HepG2 (cell line): ENCODE results near the gene FXYD5. TPM values are rescaled to one million over a fixed set of nuclear protein-coding genes. Genes with fewer than 3 reads are reported as not detected.

Experiments
- ARNT ChIP-seq: fragments of 450-650 bp; IDR thresholded peaks from 2 replicates; pipeline ENCODE4 v1.6.1; 2017
- ATRX ChIP-seq: sonication (generic); formaldehyde crosslinking; IDR thresholded peaks from 2 replicates; pipeline ENCODE4 v1.4.0; 2020; ENCODE audit warnings: missing genetic modification reagents, borderline replicate concordance
- CBX1 ChIP-seq: IDR thresholded peaks from one replicate; pipeline ENCODE4 v1.6.1; 2016; ENCODE audit warnings: antibody characterized with exemption, low read depth
- FLYWCH1 ChIP-seq: sonication (generic); formaldehyde crosslinking; IDR thresholded peaks from 2 replicates; pipeline ENCODE4 v1.8.1; 2023; ENCODE audit warnings: mild to moderate bottlenecking, missing genetic modification reagents
- FOXO1 ChIP-seq: sonication (generic); formaldehyde crosslinking; IDR thresholded peaks from 2 replicates; pipeline ENCODE4 v1.4.0; 2020; ENCODE audit warnings: missing genetic modification reagents
- JUN ChIP-seq: sonication (generic); formaldehyde crosslinking; IDR thresholded peaks from 2 replicates; pipeline ENCODE4 v1.4.0; 2020; ENCODE audit warnings: mild to moderate bottlenecking, missing genetic modification reagents
- MIXL1 ChIP-seq: IDR thresholded peaks from 2 replicates; pipeline ENCODE4 v1.6.1; 2016
- NFE2 ChIP-seq: sonication (generic); formaldehyde crosslinking; IDR thresholded peaks from 2 replicates; pipeline ENCODE4 v1.4.0; 2020; ENCODE audit warnings: missing genetic modification reagents
- RARA ChIP-seq: IDR thresholded peaks from 2 replicates; pipeline ENCODE4 v1.6.1; 2016; ENCODE audit warnings: missing genetic modification reagents, missing compliant biosample characterization
- RXRB ChIP-seq: IDR thresholded peaks from 2 replicates; pipeline ENCODE4 v1.6.1; 2016; ENCODE audit warnings: borderline replicate concordance, missing genetic modification reagents, missing compliant biosample characterization
- ZFP82 ChIP-seq: sonication (generic); formaldehyde crosslinking; IDR thresholded peaks from 2 replicates; pipeline ENCODE4 v1.5.1; 2020; ENCODE audit warnings: mild to moderate bottlenecking, missing genetic modification reagents, borderline replicate concordance
- ZFX ChIP-seq: sonication (generic); formaldehyde crosslinking; IDR thresholded peaks from 2 replicates; pipeline ENCODE4 v1.4.0; 2020; ENCODE audit warnings: mild to moderate bottlenecking, low read depth, missing genetic modification reagents, moderate library complexity
- ZNF224 ChIP-seq: sonication (generic); formaldehyde crosslinking; IDR thresholded peaks from 2 replicates; pipeline ENCODE4 v1.5.0; 2020; ENCODE audit warnings: mild to moderate bottlenecking, missing genetic modification reagents
- ZNF282 ChIP-seq: fragments of 450-650 bp; IDR thresholded peaks from 2 replicates; pipeline ENCODE4 v1.6.1; 2018; ENCODE audit not compliant: partially characterized antibody
- ZNF335 ChIP-seq: sonication (generic); formaldehyde crosslinking; IDR thresholded peaks from 2 replicates; pipeline ENCODE4 v1.4.0; 2020; ENCODE audit warnings: missing genetic modification reagents
- ZNF382 ChIP-seq: sonication (generic); formaldehyde crosslinking; IDR thresholded peaks from 2 replicates; pipeline ENCODE4 v1.5.0; 2020; ENCODE audit warnings: missing genetic modification reagents, mild to moderate bottlenecking, borderline replicate concordance
- ZNF446 ChIP-seq: sonication (generic); formaldehyde crosslinking; IDR thresholded peaks from 2 replicates; pipeline ENCODE4 v1.5.0; 2020; ENCODE audit warnings: mild to moderate bottlenecking, missing genetic modification reagents
- ZNF703 ChIP-seq: sonication (generic); formaldehyde crosslinking; IDR thresholded peaks from 2 replicates; pipeline ENCODE4 v1.5.1; 2020; ENCODE audit warnings: missing genetic modification reagents, mild to moderate bottlenecking, moderate library complexity, borderline replicate concordance
- ZNF737 ChIP-seq: sonication (generic); formaldehyde crosslinking; IDR thresholded peaks from 2 replicates; pipeline ENCODE4 v1.5.0; 2020; ENCODE audit warnings: missing genetic modification reagents, mild to moderate bottlenecking, borderline replicate concordance
- ZNF782 ChIP-seq: sonication (generic); formaldehyde crosslinking; IDR thresholded peaks from 2 replicates; pipeline ENCODE4 v1.4.0; 2020; ENCODE audit warnings: missing genetic modification reagents, mild to moderate bottlenecking, borderline replicate concordance
- ZNF879 ChIP-seq: sonication (generic); formaldehyde crosslinking; IDR thresholded peaks from 2 replicates; pipeline ENCODE4 v1.8.1; 2023; ENCODE audit warnings: missing genetic modification reagents
- polyA plus RNA-seq, 8 experiments: library from polyadenylated mRNA; depleted of rRNA in 3 of 8; stranded (reverse) in 7 of 8; unstranded in 1 of 8; fragments of >200 nt; fragmentation: Illumina TruSeq in 4 of 8; extraction: Trizol in 4 of 8; gene quantifications; 2 replicates each; pipeline versions ENCODE4 v1.2.1 to v1.2.3, GENCODE V29; 2011 to 2016; ENCODE audit warnings: low read depth in 4 of 8, missing spikeins in 1 of 8, mixed read lengths in 1 of 8; ENCODE audit not compliant: insufficient read depth in 1 of 8
- total RNA-seq, 5 experiments: library from RNA; depleted of rRNA; stranded (reverse); fragments of >200 nt; fragmentation: Illumina TruSeq; extraction: Trizol; gene quantifications; 2 replicates each; pipeline ENCODE4 v1.2.3, GENCODE V29; 2016; ENCODE audit warnings: low read depth in 1 of 5
- TF ChIP-seq, protein P1 (sequence below): IDR thresholded peaks from 2 replicates; pipeline ENCODE4 v1.6.1; 2016; ENCODE audit warnings: mild to moderate bottlenecking
- TF ChIP-seq, protein P2 (sequence below): IDR thresholded peaks from 2 replicates; pipeline ENCODE4 v1.6.1; 2012; ENCODE audit warnings: low read length, improper control_type of control experiment
- TF ChIP-seq, protein P3 (sequence below): sonication (generic); formaldehyde crosslinking; IDR thresholded peaks from 2 replicates; pipeline ENCODE4 v1.4.0; 2020; ENCODE audit warnings: missing genetic modification reagents
- TF ChIP-seq, protein P4 (sequence below): sonication (generic); formaldehyde crosslinking; IDR thresholded peaks from 2 replicates; pipeline ENCODE4 v1.4.0; 2020; ENCODE audit warnings: mild to moderate bottlenecking, missing genetic modification reagents

Gene FXYD5
- total and polyA plus RNA-seq, 2 of the 13 experiments (the other 11 are each of a cell fraction or from before 2014, with no cell fraction given): 0.65 TPM; not detected in 1

DNA sequence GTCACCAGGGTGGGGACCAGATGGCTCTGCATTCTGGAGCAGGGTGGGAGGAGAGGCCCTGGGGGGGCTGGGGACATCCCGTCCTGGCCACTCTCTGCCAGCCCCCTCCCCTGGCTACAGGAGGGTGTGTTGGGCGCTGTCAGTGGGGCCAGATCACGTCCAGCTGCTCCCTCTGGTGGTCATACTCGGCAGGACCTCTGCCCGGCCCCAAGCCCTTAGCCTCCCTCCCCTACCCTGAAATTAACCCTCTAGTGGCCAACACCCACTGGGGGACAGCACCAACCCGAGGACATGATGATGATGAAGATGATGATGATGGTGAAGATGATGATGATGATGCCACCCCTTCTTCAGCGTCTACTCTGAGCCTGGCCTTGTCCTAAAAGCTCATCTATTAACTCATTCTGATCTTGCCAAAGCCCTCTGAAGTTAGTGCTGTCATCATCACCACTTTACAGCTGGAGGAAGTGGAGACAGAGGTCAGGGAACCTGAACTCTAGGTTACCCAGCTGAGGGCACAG lies 19.1 kb upstream of the FXYD5 start (continued):
- TF ChIP-seq, protein P1, sequence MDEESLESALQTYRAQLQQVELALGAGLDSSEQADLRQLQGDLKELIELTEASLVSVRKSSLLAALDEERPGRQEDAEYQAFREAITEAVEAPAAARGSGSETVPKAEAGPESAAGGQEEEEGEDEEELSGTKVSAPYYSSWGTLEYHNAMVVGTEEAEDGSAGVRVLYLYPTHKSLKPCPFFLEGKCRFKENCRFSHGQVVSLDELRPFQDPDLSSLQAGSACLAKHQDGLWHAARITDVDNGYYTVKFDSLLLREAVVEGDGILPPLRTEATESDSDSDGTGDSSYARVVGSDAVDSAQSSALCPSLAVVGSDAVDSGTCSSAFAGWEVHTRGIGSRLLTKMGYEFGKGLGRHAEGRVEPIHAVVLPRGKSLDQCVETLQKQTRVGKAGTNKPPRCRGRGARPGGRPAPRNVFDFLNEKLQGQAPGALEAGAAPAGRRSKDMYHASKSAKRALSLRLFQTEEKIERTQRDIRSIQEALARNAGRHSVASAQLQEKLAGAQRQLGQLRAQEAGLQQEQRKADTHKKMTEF (CRISPR knock-in tag): peak; percentile 60; the same call in 1 of the 2 replicates
- TF ChIP-seq ZNF446 (no peak), NFE2 (no peak), ZNF879 (CRISPR knock-in tag) (no peak), MIXL1 (CRISPR knock-in tag) (peak; percentile 60; the same call in 1 of the 2 replicates), ZNF382 (CRISPR knock-in tag) (no peak), ZNF703 (CRISPR knock-in tag) (no peak), ZNF335 (CRISPR knock-in tag) (peak; percentile 53; the same call in 1 of the 2 replicates), JUN (CRISPR knock-in tag) (no peak), ARNT (no peak), ZFP82 (CRISPR knock-in tag) (0 out of 2 replicates have a peak, but pooled peaks have one; percentile 30), ZNF737 (CRISPR knock-in tag) (no peak), ZNF282 (no peak), ATRX (CRISPR knock-in tag) (no peak), ZNF224 (CRISPR knock-in tag) (no peak), RARA (CRISPR knock-in tag) (peak; percentile 75), FOXO1 (CRISPR knock-in tag) (no peak), ZNF782 (CRISPR knock-in tag) (no peak), RXRB (CRISPR knock-in tag) (peak; percentile 72; the same call in 1 of the 2 replicates), CBX1 (peak; percentile 52), ZFX (CRISPR knock-in tag) (peak; percentile 50; the same call in 1 of the 2 replicates), FLYWCH1 (CRISPR knock-in tag) (no peak)
- TF ChIP-seq, protein P2, sequence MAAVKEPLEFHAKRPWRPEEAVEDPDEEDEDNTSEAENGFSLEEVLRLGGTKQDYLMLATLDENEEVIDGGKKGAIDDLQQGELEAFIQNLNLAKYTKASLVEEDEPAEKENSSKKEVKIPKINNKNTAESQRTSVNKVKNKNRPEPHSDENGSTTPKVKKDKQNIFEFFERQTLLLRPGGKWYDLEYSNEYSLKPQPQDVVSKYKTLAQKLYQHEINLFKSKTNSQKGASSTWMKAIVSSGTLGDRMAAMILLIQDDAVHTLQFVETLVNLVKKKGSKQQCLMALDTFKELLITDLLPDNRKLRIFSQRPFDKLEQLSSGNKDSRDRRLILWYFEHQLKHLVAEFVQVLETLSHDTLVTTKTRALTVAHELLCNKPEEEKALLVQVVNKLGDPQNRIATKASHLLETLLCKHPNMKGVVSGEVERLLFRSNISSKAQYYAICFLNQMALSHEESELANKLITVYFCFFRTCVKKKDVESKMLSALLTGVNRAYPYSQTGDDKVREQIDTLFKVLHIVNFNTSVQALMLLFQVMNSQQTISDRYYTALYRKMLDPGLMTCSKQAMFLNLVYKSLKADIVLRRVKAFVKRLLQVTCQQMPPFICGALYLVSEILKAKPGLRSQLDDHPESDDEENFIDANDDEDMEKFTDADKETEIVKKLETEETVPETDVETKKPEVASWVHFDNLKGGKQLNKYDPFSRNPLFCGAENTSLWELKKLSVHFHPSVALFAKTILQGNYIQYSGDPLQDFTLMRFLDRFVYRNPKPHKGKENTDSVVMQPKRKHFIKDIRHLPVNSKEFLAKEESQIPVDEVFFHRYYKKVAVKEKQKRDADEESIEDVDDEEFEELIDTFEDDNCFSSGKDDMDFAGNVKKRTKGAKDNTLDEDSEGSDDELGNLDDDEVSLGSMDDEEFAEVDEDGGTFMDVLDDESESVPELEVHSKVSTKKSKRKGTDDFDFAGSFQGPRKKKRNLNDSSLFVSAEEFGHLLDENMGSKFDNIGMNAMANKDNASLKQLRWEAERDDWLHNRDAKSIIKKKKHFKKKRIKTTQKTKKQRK: no peak
- TF ChIP-seq, protein P3, sequence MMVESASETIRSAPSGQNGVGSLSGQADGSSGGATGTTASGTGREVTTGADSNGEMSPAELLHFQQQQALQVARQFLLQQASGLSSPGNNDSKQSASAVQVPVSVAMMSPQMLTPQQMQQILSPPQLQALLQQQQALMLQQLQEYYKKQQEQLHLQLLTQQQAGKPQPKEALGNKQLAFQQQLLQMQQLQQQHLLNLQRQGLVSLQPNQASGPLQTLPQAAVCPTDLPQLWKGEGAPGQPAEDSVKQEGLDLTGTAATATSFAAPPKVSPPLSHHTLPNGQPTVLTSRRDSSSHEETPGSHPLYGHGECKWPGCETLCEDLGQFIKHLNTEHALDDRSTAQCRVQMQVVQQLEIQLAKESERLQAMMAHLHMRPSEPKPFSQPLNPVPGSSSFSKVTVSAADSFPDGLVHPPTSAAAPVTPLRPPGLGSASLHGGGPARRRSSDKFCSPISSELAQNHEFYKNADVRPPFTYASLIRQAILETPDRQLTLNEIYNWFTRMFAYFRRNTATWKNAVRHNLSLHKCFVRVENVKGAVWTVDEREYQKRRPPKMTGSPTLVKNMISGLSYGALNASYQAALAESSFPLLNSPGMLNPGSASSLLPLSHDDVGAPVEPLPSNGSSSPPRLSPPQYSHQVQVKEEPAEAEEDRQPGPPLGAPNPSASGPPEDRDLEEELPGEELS (CRISPR knock-in tag): peak; percentile 60
- TF ChIP-seq, protein P4, sequence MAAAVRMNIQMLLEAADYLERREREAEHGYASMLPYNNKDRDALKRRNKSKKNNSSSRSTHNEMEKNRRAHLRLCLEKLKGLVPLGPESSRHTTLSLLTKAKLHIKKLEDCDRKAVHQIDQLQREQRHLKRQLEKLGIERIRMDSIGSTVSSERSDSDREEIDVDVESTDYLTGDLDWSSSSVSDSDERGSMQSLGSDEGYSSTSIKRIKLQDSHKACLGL (CRISPR knock-in tag): 0 out of 2 replicates have a peak, but pooled peaks have one; percentile 26
